ENCODE data around the gene LDAF1. TPM values are rescaled to one million over a fixed set of nuclear protein-coding genes. Genes with fewer than 3 reads are reported as not detected.
A peak's percentile ranks its signal among the peaks of the same experiment; 100 is the strongest.

LDAF1 gene
- total and polyA plus RNA-seq, 2 donors (not counting 1 experiment from before 2014, with no cell fraction given), result 11.3 to 21.1 TPM

DNA sequence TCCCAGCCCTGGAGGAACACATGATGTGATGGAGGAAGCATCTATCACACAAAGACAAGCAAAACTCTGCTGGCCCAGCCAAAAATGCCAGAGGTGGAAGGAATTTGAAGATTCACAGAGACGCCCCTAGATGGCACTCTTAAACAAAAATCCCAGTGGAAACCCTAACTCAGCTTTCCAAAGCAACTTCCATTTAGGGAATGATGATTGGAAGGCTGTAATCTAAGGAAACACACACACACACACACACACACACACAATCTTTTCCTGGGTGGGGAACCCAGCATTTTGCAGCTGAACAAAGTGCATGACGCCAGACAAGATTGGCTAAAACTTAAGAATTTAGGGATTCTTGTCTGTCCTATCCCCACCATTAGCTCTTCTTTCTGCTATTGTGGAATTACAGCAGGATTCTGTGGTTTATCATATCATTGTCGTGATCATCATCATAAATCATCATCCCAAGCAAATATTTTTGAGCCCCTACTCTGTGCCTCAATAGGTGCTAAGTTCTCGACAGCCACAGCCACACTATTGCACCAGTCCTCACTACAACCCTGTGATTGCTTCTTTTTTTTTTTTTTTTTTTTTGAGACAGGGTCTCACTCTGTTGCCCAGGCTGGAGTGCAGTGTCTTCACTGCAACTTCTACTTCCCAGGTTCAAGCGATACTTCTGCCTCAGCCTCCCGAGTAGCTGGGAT, 1.6 kb upstream of the LDAF1 start:
- peaks cover 13 to 18% of the 10 kb centered on the region in 2 donors for H3K4me1 ChIP-seq (ENCODE audit: control insufficient read depth in 2 of 2, insufficient read depth in 2 of 2, low read length in 2 of 2)
- H3K9ac ChIP-seq (ENCODE audit: low read length), result no peak overlapping the region
- H3K9me3 ChIP-seq (ENCODE audit: control extremely low read depth in 1 of 3, control insufficient read depth in 2 of 3, insufficient read depth in 1 of 3, low read length in 2 of 3), result no peaks in the 10 kb centered on the region
- Mint-ChIP-seq H3K27ac (no peak overlapping the region), H3K27me3 (peaks cover 3% of the 10 kb centered on the region), H3K9me3 (ENCODE audit: insufficient read depth) (no peaks in the 10 kb centered on the region), H3K4me3 (peak overlapping the region; percentile 30), H3K4me1 (peaks cover 20% of the 10 kb centered on the region)
- WGBS (ENCODE audit: insufficient coverage), result 80% methylated on average over 1 of the region's 6 CpGs
- no peaks in the 10 kb centered on the region for H3K27me3 ChIP-seq (replicated peaks in 1 of 4; ENCODE audit: control extremely low read depth in 1 of 4, control insufficient read depth in 3 of 4, insufficient read depth in 4 of 4, low read length in 3 of 4)
- H3K27ac ChIP-seq (ENCODE audit: low read length in 2 of 2), result no peak overlapping the region
- DNase-seq (peak; percentile 43), ATAC-seq (ENCODE audit: low read depth) (no peak)
- POLR2A ChIA-PET, result no interaction called here
- intact Hi-C loops (cut with micrococcal nuclease), result loop anchor here (5.0 to 10.0 kb wide), 6 partner anchors 398 to 1215 kb away; partner anchors contain the start of genes CDR2, POLR3E, THUMPD1 and UQCRC2
- peaks cover 0 to 10% of the 10 kb centered on the region in 2 experiments for H3K36me3 ChIP-seq (replicated peaks in 1 of 2; ENCODE audit: control extremely low read depth in 1 of 2, control insufficient read depth in 1 of 2, extremely low read depth in 1 of 2, insufficient read depth in 2 of 2, low read length in 1 of 2)
- H3K4me3 ChIP-seq (ENCODE audit: control extremely low read depth in 1 of 5, extremely low read depth in 1 of 5, insufficient read depth in 1 of 5, low read depth in 2 of 5, low read length in 4 of 5), result no peak overlapping the region
- H3K4me2 ChIP-seq (replicated peaks; ENCODE audit: low read depth, low read length, poor library complexity, severe bottlenecking), result no peak overlapping the region
- TF ChIP-seq, protein P1, sequence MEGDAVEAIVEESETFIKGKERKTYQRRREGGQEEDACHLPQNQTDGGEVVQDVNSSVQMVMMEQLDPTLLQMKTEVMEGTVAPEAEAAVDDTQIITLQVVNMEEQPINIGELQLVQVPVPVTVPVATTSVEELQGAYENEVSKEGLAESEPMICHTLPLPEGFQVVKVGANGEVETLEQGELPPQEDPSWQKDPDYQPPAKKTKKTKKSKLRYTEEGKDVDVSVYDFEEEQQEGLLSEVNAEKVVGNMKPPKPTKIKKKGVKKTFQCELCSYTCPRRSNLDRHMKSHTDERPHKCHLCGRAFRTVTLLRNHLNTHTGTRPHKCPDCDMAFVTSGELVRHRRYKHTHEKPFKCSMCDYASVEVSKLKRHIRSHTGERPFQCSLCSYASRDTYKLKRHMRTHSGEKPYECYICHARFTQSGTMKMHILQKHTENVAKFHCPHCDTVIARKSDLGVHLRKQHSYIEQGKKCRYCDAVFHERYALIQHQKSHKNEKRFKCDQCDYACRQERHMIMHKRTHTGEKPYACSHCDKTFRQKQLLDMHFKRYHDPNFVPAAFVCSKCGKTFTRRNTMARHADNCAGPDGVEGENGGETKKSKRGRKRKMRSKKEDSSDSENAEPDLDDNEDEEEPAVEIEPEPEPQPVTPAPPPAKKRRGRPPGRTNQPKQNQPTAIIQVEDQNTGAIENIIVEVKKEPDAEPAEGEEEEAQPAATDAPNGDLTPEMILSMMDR (IDR thresholded peaks at IDR 0.05), result peak; percentile 43
- no peak for TF ChIP-seq EZH2 (IDR thresholded peaks at IDR 0.05; ENCODE audit: borderline replicate concordance, insufficient read depth, low read depth, low read length, poor library complexity, severe bottlenecking)
- no peaks in the 10 kb centered on the region for H4K20me1 ChIP-seq (ENCODE audit: control insufficient read depth, insufficient read depth, low read length, poor library complexity, severe bottlenecking)
- peaks cover 23% of the 10 kb centered on the region for H3K79me2 ChIP-seq (ENCODE audit: control insufficient read depth, insufficient read depth, low read length)
- H2AFZ ChIP-seq (ENCODE audit: insufficient read depth, low read depth, low read length, poor library complexity, severe bottlenecking), result no peak overlapping the region
- CTCF ChIA-PET, result interaction anchor here (0.6 to 4.1 kb wide), 20 partner anchors 18 to 1417 kb away, joined by 3 to 19 read pairs (median 3); no protein-coding TSS in a partner anchor

DNA sequence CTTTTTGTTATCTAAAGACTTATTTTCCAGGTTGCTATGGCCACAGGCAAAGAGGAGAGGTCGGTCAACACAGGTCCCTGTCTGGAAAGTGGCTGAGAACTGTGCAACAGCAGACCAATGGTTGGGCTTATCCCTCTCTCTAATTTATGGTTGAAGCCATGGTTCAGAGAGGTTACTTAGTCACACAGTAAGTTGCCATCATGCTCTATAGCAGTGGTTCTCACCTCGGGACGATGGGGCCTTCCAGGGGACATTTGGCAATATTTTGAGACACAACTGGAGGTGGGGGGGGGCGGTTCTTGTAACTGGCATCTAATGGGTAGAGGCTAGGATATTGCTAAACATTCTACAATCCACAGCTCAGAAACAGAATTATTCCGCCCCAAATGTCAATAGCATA, 842 bp upstream of the LDAF1 start:
- CTCF ChIA-PET, result interaction anchor here (0.9 to 4.1 kb wide), 16 partner anchors 10 to 1164 kb away, joined by 3 to 19 read pairs (median 4); no protein-coding TSS in a partner anchor
- no peaks in the 10 kb centered on the region for H3K9me3 Mint-ChIP-seq (ENCODE audit: insufficient read depth)
- intact Hi-C loops (cut with micrococcal nuclease), result loop anchor here (5.0 to 10.0 kb wide), 6 partner anchors 397 to 1215 kb away; partner anchors contain the start of genes CDR2, POLR3E, THUMPD1 and UQCRC2
- Histone ChIP-seq H3K4me1 (ENCODE audit: control insufficient read depth in 2 of 2, insufficient read depth in 2 of 2, low read length in 2 of 2) (peaks cover 13 to 18% of the 10 kb centered on the region in 2 donors), H3K79me2 (ENCODE audit: control insufficient read depth, insufficient read depth, low read length) (peaks cover 23% of the 10 kb centered on the region), H2AFZ (ENCODE audit: insufficient read depth, low read depth, low read length, poor library complexity, severe bottlenecking) (peak overlapping the region; percentile 96), H3K36me3 (replicated peaks in 1 of 2; ENCODE audit: control extremely low read depth in 1 of 2, control insufficient read depth in 1 of 2, extremely low read depth in 1 of 2, insufficient read depth in 2 of 2, low read length in 1 of 2) (peaks cover 0 to 15% of the 10 kb centered on the region in 2 experiments), H3K27ac (ENCODE audit: low read length in 2 of 2) (no peak overlapping the region), H3K27me3 (replicated peaks in 1 of 4; ENCODE audit: control extremely low read depth in 1 of 4, control insufficient read depth in 3 of 4, insufficient read depth in 4 of 4, low read length in 3 of 4) (no peaks in the 10 kb centered on the region), H3K4me2 (replicated peaks; ENCODE audit: low read depth, low read length, poor library complexity, severe bottlenecking) (peak overlapping the region; percentile 96), H3K9ac (ENCODE audit: low read length) (no peak overlapping the region), H3K9me3 (ENCODE audit: control extremely low read depth in 1 of 3, control insufficient read depth in 2 of 3, insufficient read depth in 1 of 3, low read length in 2 of 3) (no peaks in the 10 kb centered on the region), H3K4me3 (ENCODE audit: control extremely low read depth in 1 of 5, extremely low read depth in 1 of 5, insufficient read depth in 1 of 5, low read depth in 2 of 5, low read length in 4 of 5) (no peak overlapping the region), H4K20me1 (ENCODE audit: control insufficient read depth, insufficient read depth, low read length, poor library complexity, severe bottlenecking) (no peaks in the 10 kb centered on the region)
- TF ChIP-seq, protein P1 (IDR thresholded peaks at IDR 0.05), result no peak
- no peak for TF ChIP-seq EZH2 (IDR thresholded peaks at IDR 0.05; ENCODE audit: borderline replicate concordance, insufficient read depth, low read depth, low read length, poor library complexity, severe bottlenecking)
- ATAC-seq (ENCODE audit: low read depth) (no peak), DNase-seq (peak; percentile 13)
- no peaks in the 10 kb centered on the region for H3K27me3 Mint-ChIP-seq
- H3K27ac Mint-ChIP-seq, result peak overlapping the region; percentile 63
- peak overlapping the region; percentile 96 for H3K4me3 Mint-ChIP-seq
- POLR2A ChIA-PET, result interaction anchor here (0.9 kb wide), 1 partner anchor 205 kb away, joined by 3 read pairs; no protein-coding TSS in a partner anchor
- peaks cover 20% of the 10 kb centered on the region for H3K4me1 Mint-ChIP-seq
- WGBS (ENCODE audit: insufficient coverage), result 83% methylated on average over 1 of the region's 5 CpGs
